Endothelial cell of hepatic sinusoid (primary cell): ENCODE data around the gene PPARA.

Experiments used
- in situ Hi-C: cut with HindIII; loops from 2 replicates; pipeline ENCODE4 v1.10.0; 2017; ENCODE audit warnings: low sequenced_read_pairs

PPARA gene

DNA sequence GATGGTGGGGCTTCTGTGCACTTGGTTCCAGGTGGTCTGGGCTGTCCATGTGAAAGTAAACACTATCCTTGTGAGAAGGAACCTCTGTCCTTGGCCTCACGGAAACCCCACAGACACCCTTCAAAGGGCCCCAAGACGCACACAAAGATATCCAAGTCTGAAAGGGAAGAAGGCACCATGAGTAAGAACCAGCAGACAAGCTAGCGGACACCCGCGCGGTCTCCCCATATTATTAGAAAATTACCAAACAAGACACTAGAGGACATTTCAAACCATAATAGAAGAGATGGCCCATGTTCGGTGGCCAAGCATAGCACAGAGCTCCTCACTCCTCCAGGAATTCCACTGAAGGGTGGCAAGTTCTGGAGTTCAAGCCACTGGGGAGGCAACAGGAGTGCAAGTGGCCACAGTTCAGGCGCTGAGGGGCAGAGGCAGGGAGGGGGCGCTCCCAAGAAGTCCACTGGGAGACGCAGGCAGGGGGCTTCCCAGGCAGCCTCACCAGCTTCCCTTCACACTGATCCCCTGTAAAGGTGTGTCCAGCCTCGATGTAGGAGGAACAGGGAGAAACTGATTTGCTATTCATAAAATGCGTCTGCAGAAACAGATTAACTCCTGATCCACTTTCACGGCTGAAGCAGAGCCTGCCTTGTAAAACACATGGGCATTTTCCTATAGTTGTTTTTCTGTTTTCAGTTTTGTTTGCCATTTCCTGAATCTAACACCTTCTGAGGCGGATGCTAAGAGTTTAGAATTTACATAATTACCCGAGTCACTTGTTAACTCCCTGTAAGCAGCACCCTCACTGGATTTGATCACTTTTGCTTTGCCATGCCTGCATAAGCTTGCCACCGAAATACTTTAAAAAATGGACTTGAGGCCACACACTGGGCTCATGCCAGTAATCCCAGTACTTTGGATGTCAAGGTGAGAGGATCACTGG lies 9.1 kb upstream of the PPARA start:
- in situ Hi-C loops: loop anchor here (10.0 to 25.0 kb wide), 2 partner anchors 246 to 296 kb away; no protein-coding TSS in a partner anchor

- in situ Hi-C loops: loop anchor here (10.0 to 25.0 kb wide), 2 partner anchors 248 to 294 kb away; no protein-coding TSS in a partner anchor
Measured at GRCh38 chr22:46142548-46143490, 7.5 kb upstream of the PPARA start.

DNA sequence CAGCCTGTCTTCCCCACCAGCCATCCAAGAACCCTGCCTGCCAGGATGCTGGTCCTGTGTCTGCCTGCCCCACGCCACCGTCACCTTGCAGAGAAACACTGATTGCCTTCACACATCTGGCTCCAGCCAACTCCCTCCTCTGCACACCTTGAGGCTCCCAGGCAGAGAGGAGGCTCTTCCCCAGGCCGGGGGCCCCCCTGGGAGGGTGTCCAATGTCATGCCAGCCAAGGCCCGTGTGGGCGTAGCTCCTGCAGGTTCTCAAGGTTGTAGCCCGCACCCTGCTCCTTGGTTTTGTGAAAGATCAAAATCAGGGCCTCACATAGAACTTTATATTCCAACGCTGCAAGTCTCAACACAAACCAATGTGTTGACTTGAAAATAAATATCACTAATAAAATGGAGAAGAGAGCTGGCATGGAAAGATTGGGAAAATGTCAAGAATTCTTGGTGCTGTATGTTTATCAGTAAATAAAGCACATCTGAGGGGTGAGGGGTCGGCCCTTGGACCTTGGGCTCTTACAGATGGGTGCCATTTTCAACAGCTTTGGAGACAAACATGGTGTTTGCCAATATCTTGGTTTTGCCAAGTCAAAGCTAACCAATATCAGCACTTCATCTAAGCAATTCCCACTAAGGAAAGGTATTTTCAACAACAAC lies 6.7 kb upstream of the PPARA start:
- in situ Hi-C loops: loop anchor here (10.0 to 25.0 kb wide), 2 partner anchors 249 to 294 kb away; no protein-coding TSS in a partner anchor

GRCh38 chr22:46145361-46145851 lies 4.9 kb upstream of the PPARA start:
- in situ Hi-C loops: loop anchor here (5.0 to 25.0 kb wide), 6 partner anchors 52 to 292 kb away; no protein-coding TSS in a partner anchor

GRCh38 chr22:46145896-46146295 lies 4.4 kb upstream of the PPARA start:
- in situ Hi-C loops: loop anchor here (5.0 to 25.0 kb wide), 6 partner anchors 51 to 291 kb away; no protein-coding TSS in a partner anchor

DNA sequence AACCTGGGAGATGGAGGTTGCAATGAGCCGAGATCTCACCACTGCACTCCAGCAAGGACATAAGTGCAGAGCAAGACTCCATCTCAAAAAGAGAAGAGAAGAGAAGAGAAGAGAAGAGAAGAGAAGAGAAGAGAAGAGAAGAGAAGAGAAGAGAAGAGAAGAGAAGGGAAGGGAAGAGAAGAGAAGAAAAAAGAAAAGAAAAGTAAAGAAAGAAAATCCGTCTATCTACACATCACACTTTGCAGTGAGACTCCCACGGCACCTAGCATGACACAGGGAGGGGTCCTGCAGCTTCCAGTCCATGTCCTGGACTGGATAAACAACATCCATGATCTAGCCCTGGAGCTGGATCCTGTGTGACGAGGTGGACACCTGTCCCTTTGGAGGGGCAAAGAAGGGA lies 4.0 kb upstream of the PPARA start:
- in situ Hi-C loops: loop anchor here (5.0 to 25.0 kb wide), 6 partner anchors 51 to 291 kb away; no protein-coding TSS in a partner anchor

- in situ Hi-C loops: loop anchor here (5.0 to 25.0 kb wide), 6 partner anchors 50 to 290 kb away; no protein-coding TSS in a partner anchor
Measured at GRCh38 chr22:46147061-46147460, 3.3 kb upstream of the PPARA start.

DNA sequence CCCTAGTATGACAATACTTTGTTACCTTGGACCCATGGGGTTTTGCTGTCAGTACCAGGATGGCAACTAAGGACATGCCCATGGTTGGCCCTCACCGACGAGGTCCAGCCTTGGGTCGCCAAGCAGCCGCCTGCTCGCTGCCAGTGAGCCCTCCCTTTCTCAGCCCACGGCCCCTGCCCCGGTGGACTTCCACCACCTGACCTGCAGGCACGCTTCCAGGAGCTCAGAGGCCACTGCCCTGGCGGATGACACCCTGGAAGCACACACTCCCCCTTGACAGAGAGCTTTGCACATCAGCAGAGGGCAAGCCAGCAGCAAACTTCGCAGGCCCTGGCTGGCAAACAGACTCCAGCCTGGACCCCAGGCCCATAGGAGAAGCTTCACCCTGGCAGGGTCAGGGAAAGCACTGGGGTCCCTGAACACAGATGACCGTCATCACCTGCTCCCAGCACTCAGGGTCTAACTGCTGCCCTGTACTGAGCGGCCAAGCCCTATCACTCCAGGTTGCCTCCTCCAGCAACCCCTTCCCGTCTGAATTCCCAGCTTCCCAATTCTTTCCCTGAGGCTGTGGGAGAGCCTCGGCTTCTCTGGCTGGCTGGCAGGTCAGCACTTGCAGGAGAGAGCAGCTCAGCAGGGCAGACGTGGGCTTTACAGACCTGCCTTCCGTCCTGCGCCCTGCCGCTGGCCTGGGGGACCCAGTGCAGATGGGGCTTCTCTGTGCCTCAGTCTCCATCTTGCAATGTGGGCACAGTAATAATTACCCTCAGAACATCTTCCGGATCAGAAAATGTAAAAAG lies 2.7 kb upstream of the PPARA start:
- in situ Hi-C loops: loop anchor here (5.0 to 25.0 kb wide), 6 partner anchors 50 to 290 kb away; no protein-coding TSS in a partner anchor

- in situ Hi-C loops: loop anchor here (5.0 to 25.0 kb wide), 6 partner anchors 49 to 289 kb away; no protein-coding TSS in a partner anchor
Measured at GRCh38 chr22:46148336-46148735, 2.0 kb upstream of the PPARA start.

- in situ Hi-C loops: loop anchor here (5.0 to 25.0 kb wide), 6 partner anchors 48 to 288 kb away; no protein-coding TSS in a partner anchor
Measured at GRCh38 chr22:46148816-46149511, 1.4 kb upstream of the PPARA start.

- in situ Hi-C loops: loop anchor here (5.0 to 25.0 kb wide), 6 partner anchors 48 to 288 kb away; no protein-coding TSS in a partner anchor
Measured at GRCh38 chr22:46149512-46150033, 753 bp upstream of the PPARA start.

- in situ Hi-C loops: no loop called here
Measured at GRCh38 chr22:46150655-46151477, 540 bp downstream of the PPARA start.

DNA sequence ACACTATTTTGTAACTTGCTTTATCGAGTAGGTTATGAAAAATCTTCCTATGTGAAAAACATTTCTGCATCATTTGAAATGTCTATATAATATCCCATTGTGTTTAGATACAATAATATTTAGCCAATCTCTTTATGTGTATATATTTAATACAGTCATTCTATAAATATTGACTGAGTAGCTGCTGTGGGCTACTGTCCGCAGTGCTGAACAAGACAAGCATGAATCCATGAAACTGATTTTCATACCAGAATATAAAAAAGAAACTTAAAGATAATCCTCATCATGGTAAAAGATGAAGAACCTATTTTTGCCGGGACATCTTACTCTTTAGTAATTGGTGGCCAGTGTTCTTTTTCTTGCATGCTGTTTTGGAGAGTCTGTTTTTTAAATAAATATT lies 3.6 kb downstream of the PPARA start:
- in situ Hi-C loops: no loop called here

GRCh38 chr22:46156031-46156430 lies 5.7 kb downstream of the PPARA start:
- in situ Hi-C loops: no loop called here

GRCh38 chr22:46158283-46158682 lies 8.0 kb downstream of the PPARA start:
- in situ Hi-C loops: no loop called here

DNA sequence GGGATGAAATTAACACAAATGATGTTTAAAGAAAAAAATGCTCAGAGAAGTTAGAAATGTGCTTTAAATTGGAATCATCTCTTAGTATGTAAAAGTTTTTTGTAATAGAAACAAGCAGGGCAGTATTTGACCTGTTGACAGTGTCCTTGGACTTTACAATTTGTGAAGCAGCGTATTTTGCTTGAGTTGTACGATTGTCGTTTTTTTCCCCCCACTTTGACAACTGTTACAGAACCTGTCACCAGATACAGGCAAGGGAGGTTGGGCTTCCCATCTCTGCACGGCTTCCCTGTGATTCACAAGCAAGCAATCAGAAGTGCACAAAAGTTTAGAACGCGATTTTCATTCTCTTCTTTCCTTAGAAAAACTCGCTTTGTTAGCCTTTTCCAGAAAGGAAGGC lies 8.9 kb downstream of the PPARA start:
- in situ Hi-C loops: no loop called here

DNA sequence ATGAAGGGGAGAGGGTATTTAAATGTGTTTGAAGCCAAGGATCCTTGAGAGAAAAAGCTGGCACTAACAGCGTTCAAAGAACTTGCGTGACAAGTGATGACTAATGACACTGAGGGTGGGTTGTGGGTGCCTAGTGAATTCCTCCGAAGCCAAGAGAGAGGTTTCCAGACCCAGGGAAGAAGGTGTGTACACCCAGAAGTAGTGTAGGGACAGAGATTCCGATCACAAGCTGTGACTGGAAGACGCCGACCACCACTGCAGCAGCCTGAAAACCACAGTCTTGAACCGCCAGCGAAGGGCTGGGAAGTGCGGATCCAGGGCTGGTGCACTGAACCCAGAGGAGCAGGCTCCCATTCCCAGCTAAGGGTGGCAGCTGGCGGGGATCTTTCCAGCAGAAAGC lies 9.5 kb downstream of the PPARA start:
- in situ Hi-C loops: no loop called here
